HG02678 (cell line): ENCODE data around the gene PAX2.

Experiments
- ATAC-seq: cut with Tn5 transposase; IDR thresholded peaks from one replicate; pipeline ENCODE4 v1.9.1; 2021; ENCODE audit warnings: mild to moderate bottlenecking, moderate library complexity; ENCODE audit not compliant: unreplicated experiment

PAX2 gene

DNA sequence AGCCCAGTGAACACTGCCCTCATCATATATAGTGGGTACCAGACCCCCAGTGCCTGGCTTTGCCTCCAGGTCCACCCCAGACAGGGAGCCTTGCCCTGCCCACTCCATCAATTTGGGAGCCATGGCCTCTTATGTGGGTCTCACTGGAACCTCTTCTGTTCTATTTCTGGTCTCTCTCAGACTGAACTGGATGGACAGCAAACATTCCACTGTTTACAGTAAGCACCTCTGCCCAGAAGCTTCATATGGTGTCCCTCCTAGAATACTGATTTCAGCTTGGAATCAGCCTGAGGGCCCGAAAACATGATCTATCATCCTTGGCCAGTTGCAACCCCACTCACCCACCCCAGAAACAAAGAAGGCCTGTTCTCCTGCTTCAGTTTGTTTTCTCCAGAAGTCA, 86.4 kb downstream of the PAX2 start:
- ATAC-seq, result no peak

DNA sequence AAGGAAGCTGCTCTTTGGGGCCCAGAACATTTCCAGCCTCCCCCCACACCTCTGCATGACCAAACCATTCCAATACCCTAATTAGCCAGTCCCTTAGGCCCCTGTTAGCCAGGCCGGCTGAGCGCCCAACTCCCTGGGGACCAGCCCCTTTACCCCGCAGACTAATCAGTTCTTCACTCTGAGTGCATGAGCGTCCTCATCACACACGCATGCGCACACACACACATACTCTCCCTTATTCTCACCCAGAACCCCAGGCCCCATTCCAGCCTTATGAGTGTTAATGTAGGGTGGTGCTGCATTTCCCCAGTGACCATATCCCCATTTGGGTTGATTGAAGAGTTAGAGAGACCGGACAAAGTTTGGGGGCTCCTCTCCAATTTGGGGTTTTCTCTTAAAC, 90.4 kb downstream of the PAX2 start:
- ATAC-seq, result no peak

DNA sequence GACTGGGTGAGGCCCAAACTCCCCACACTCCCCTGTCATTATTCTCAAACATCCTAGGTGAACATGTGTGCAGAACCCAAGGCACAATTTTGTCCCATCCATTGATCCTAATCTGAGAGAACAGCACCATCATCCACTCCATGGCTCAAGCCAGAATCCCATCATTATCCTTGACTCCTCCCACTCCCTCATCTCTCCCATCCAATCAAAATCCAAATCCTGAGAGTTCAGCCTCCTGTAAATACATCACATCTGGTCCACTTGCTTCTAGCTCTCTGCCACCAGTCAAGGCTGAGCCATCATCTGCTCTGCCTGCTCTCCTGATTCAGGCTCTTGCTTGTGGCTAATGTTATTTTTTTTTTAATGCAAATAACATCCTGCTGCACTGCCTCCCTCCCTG, 91.5 kb downstream of the PAX2 start:
- ATAC-seq, result no peak

DNA sequence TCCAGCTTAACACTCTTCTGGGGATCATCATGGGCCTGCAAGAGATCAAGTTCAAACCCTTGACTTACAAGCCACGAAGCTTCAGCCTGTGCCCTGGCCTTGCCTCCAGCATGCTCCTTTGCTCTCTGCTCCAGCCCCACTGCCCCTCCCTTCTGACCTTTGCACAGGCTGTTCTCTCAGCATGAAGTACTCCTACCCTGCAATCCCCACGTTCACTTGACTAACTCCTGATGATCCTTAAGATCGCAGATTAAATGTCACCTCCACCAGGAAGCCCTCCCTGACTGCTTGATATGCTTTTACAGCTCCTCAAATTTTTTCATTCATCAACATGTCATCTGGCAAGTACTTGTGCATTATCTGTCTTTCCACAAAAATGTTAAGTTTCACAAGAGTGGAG, 91.9 kb downstream of the PAX2 start:
- ATAC-seq, result no peak

GRCh38 chr10:100838986-100839385, 93.6 kb downstream of the PAX2 start:
- ATAC-seq, result no peak

- no peak for ATAC-seq
Observed at GRCh38 chr10:100841528-100841927, 96.1 kb downstream of the PAX2 start.

DNA sequence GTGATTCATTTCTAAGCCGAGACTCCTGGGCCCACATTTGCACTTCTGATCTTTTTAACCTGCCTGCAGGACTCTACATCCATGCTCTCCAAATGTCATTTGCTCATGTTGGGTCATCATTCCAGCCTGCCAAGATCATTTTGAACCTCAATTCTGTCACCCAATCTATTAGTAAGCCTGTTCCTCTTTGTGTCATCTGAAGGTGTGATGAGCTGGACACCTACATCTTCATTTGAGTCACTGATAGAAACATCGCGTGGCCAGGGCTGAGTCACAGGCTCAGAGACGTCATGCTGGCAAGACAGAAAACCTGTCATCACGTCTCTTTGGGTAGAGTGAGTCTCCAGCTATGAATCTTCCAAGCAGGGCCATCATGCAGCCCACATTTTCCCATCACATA, 102.1 kb downstream of the PAX2 start:
- no peak for ATAC-seq

GRCh38 chr10:100848770-100849169, 103.4 kb downstream of the PAX2 start:
- no peak for ATAC-seq

GRCh38 chr10:100858261-100858660, 112.9 kb downstream of the PAX2 start:
- no peak for ATAC-seq

DNA sequence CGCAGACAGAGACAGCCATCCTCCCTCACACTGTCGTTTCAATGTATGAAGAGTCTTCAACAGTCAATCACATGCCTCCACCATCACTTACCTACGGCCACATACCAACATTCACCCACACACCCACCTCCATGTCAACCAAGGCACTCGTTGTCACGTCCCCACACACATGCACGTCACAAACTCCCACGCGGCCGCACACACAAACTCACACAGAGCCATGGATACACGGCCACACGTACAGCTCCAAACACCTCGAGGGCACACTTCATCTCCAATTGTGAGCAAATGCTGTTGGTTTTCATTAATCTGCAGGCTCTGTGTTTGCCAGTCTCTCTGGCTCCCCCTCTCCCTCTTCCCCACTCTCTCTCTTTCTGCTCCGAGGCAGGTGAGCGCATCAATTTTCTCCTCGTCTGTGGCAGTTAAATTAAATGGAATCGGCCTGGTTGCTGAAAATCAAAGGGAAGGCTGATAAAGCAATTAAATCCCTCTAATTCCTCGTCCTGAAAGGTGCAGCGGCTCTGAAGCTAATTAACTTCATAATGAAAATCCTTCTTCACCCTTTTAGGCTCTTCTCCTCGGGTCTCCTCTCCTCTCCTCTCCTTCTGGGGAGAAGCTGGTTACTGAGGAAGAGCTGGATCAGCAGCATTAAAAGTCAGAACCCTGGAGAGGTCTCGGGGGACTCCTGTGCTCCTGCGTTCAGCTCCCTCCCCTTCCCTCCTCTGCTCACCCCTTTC, 113.5 kb downstream of the PAX2 start:
- ATAC-seq, result no peak

- ATAC-seq, result no peak
Observed at GRCh38 chr10:100859484-100859763, 114.0 kb downstream of the PAX2 start.

GRCh38 chr10:100863433-100863832, 118.1 kb downstream of the PAX2 start:
- ATAC-seq, result no peak

GRCh38 chr10:100864036-100864885, 118.9 kb downstream of the PAX2 start:
- no peak for ATAC-seq

GRCh38 chr10:100864978-100865377, 119.6 kb downstream of the PAX2 start:
- no peak for ATAC-seq

DNA sequence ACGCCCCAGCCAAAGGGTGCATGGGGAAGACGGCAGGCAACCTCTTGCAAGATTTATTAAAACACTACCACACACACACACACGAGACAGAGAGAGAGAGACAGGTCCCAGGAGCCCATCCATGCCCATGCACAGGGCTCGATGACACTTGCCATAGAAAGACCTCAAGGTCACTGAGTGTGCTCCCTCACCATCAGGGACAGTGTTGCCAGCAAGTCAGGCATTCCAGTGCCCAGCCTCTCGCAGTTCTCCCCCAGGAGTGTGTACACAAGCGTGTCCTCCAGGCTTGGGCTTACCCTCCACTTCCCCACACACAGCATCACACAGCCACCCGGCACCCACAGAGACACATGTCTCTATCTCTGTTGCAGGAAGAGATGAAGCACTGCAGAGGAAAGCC, 120.6 kb downstream of the PAX2 start:
- ATAC-seq, result no peak

DNA sequence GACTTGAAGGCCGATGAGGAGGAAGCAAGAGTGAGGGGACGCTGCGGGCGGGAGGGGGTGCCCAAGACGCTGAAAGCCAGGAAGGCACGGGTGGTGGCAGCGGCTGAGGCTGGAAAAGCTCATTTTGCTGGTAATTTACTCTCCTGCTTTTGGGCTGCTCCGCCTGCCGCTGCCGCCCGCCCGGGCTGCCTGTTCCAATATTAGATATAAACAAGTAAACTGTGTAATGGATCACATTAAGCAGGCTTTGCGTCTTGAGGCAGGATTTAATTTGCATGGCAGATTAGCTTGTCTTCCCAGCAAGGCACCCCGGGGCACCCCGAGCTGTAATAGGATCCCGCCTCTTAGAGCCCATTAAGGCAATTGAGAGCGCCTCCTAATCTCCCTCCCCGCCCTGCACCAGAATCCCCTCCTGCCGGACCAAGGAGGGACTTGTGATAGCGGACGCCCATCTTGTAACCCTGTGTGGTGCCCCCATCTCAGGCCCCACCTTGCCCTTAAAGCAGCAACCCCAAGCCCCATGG, 121.3 kb downstream of the PAX2 start:
- ATAC-seq, result no peak

DNA sequence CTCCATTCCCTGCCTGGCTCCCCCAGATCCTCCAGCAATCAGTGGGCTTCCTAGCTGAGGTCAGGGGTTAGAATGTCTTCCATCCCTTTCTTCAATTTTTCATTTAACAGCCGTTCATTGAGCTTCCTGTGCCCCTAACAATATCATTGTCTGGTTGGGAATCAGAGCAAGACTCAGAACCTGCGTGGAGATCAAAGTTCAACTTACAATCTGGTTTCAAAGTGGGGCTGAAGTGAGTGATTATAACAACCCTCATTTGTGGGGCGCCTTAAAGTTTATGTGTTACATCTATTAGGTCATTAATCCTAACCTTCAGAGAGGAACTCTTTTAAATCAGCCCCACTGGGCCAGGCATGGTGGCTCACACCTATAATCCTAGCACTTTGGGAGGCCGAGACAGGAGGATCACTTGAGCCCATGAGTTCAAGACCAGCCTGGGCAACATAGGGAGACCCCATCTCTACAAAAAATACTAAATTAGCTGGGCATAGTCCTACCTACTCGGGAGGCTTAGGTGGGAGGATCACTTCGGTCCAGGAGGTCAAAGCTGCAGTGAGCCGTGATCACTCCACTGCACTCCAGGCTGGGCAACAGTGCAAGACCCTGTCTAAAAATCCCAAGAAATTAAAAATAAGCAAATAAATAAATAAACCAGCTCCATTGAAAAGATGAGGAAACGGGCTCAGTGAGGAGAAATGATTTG, 122.0 kb downstream of the PAX2 start:
- ATAC-seq, result no peak

GRCh38 chr10:100868382-100868781, 123.0 kb downstream of the PAX2 start:
- ATAC-seq, result no peak

GRCh38 chr10:100869399-100869798, 124.0 kb downstream of the PAX2 start:
- ATAC-seq, result no peak

DNA sequence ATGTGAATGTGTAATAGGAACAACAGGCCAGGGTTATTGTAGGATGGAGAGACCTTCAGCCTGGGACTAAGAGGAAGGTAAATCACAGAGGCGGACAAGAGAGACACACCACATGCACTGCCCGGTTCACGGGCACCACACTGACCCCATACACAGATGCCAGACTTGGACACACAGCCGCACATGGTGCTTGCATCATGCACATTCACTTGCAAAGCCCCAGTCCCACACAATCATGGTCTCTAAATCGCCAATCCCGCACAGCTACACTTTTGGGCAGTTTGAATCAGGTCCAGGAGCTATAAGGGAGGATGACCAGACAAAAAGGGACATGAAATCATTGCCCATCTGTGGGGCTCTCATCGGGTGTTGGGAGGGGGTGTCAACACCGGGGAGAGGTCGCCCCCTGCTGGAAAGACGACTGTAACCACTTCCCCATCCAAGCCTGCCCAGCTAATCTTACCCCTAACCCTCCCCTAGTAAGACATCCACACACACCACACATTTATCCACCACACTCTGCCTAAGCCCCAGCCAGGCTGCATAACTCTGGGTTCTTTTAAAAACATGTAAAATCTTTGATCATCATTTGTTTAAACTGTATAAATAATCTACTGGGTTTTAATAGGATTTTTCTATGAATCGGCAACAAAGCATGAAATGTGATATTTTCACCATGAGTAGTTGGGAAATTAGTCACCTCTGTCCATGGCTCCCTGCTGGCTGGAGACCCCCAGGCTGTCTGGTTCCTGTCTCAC, 126.8 kb downstream of the PAX2 start:
- ATAC-seq, result no peak
